HL-60/S4 (cell line): ENCODE measurements around the gene SNAPIN.
"Not testable (repeated sequence)": the region's sequence is repeated elsewhere in the genome, so short reads cannot be mapped to it uniquely, and the experiment has no call there.

Source experiments
- in situ Hi-C: fragments of 300-500 bp; cut with MboI; formaldehyde crosslinking; loops from 2 replicates; pipeline ENCODE4 v1.14.3; 2022; ENCODE audit warnings: low sequenced_read_pairs

The SNAPIN gene

GRCh38 chr1:153626904-153627714, 31.4 kb upstream of the SNAPIN start, which contains the start of gene S100A13:
S100A13 (minus strand) TSS chr1:153627505; CDS start chr1:153626472, 1,033 bp downstream.
- in situ Hi-C loops, result loop anchor here (10.0 kb wide), 1 partner anchor 52 kb away; no protein-coding TSS in a partner anchor

- in situ Hi-C loops, result loop anchor here (10.0 kb wide), 1 partner anchor 53 kb away; no protein-coding TSS in a partner anchor
These were observed 30.5 kb upstream of the SNAPIN start, which contains the start of gene S100A1 for GRCh38 chr1:153627715-153628626. S100A1 (plus strand) TSS chr1:153628434; CDS start chr1:153630522, 2,088 bp downstream.

DNA sequence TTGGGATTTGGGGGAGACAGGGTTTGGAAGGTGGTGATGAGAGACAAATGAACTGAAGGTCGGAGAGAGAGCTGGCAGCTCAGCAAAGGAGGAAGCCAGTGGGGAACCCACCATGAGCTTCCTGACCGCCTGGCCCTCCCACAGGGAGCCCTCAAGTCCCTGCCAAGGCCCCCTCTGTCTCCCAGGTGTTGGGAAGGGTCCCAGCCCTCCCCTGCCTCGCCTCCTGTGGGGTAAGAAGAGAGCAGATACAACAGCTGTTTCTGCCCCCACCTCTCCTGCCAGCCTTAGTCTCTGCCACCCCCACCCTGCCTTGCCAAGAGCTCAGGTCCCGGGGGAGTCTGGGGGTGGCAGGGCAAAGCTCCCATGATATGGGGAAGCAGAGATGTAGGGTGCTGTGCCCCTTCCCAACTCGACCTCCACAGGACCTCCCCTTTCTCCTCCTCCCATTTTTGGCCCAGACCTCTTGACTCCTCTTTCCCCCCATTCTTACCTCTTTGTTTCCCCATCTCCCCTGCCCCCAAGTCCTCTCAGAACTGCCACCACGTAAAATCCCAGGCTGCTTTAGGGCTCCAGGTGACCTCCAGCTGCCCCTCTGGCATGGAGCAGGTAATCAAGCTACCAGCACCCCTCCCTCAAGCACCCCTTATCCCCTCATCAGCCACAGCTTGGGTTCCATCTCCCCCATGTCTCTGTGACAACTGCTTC, 29.7 kb upstream of the SNAPIN start:
- in situ Hi-C loops, result loop anchor here (10.0 kb wide), 1 partner anchor 54 kb away; no protein-coding TSS in a partner anchor

GRCh38 chr1:153629343-153629665, 29.2 kb upstream of the SNAPIN start:
- in situ Hi-C loops, result loop anchor here (10.0 kb wide), 1 partner anchor 55 kb away; no protein-coding TSS in a partner anchor

GRCh38 chr1:153629971-153630370, 28.5 kb upstream of the SNAPIN start:
- in situ Hi-C loops, result loop anchor here (10.0 kb wide), 1 partner anchor 55 kb away; no protein-coding TSS in a partner anchor

DNA sequence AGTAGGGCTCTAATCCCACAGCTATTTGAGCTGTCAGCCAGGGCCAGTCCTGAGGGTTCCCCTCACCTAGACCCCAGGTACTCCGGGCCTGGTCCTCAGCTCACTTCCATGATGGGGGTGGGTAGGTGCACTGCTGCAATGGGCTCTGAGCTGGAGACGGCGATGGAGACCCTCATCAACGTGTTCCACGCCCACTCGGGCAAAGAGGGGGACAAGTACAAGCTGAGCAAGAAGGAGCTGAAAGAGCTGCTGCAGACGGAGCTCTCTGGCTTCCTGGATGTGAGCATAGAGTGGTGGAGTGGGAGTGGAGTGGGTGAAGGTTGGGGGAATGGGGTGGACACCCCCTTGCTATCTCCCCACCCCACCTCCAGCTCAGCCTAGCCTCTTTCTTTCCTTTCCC, 28.1 kb upstream of the SNAPIN start:
- in situ Hi-C loops, result no loop called here

DNA sequence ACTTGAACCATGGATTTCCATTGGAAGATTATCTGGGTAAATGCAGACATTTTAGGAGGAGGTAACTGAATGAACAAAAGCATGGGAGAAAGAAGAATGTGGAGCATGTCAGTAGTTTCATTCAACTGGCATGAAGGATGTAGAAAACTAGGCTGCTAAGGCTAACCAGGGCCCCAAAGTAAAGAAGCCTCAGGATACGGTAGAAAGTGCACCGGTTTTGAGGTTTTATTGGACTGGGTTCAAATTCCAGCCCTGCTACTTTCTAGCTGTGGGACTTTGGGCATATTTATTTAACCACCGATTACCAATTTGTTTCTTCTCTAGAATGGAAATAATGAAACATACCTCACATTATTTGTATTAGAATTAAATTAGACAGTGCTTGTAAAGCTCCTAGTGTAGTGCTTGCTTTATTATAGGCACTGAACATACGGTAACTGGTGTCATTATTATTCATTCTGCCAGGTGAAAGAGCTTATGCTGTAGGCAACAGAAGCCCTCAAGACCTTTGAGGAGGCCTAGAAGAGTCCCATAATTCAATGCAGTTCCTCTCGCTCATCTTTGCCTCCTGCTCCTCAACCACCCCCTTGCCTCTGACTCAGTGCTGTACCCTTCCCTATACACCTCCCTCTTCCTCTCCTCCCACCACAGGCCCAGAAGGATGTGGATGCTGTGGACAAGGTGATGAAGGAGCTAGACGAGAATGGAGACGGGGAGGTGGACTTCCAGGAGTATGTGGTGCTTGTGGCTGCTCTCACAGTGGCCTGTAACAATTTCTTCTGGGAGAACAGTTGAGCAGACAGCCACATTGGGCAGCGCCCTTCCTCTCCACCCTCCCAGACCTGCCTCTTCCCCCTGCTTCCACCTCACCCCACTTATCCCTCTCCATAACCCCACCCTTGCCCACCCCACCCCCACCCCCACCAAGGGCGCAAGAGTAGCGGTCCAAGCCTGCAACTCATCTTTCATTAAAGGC, 27.2 kb upstream of the SNAPIN start:
- in situ Hi-C loops, result no loop called here

DNA sequence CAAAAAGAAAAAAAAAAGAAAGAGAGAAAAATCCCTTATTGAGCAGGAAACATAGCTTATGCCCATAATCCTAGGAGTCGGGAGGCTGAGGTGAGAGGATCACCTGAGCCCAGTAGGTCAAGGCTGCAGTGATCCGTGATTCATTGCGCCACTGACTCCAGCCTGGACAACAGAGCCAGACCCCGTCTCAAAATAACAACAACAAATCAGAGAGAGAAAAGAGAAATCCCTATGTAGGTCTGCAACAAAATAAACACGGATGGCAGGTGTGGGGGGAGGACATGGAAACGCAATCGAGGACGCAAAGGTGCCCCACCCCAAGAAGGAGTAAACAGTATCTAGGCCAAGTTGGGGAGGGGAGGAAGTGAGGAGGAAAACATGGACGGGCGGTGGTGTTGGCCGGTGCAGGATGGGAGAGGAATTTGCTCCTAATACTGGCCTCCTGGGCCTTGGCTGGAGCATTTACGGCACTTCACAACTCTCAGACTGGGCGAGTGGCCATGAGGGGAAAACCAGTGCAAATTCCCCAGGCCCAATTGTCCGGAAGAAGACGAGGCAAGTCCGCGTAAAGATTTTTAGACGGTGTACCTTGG, 25.2 kb upstream of the SNAPIN start:
- in situ Hi-C loops, result no loop called here

GRCh38 chr1:153633754-153634665, 24.5 kb upstream of the SNAPIN start, which contains the start of gene CHTOP:
CHTOP (plus strand) TSS chr1:153634066; CDS start chr1:153636589, 2,523 bp downstream.
- in situ Hi-C loops, result no loop called here

DNA sequence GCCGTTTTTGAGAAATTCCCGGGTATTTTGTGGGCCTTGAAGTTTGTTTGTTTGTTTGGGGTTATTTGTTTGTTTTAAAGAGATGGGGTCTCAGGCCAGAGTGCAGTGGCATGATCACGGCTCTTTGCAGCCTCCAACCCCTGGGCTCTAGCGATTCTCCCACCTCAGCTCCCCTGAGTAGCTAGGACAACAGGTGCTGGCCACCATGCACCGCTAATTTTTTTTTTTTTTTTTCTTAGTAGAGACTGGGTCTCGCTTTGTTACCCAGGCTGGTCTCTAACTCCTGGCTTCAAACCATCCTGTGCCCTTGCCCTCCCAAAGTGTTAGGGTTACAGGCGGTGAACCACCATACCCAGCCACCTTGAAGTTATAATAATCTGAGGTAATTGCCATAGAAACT, 22.6 kb upstream of the SNAPIN start:
- in situ Hi-C loops, result no loop called here

- in situ Hi-C loops, result no loop called here
These were observed 22.2 kb upstream of the SNAPIN start for GRCh38 chr1:153636312-153636711.

GRCh38 chr1:153638261-153638660, 20.2 kb upstream of the SNAPIN start:
- in situ Hi-C loops, result no loop called here

- in situ Hi-C loops, result no loop called here
These were observed 19.2 kb upstream of the SNAPIN start for GRCh38 chr1:153639280-153639679.

GRCh38 chr1:153640213-153640612, 18.3 kb upstream of the SNAPIN start:
- in situ Hi-C loops, result not testable (repeated sequence)

- in situ Hi-C loops, result no loop called here
These were observed 17.6 kb upstream of the SNAPIN start for GRCh38 chr1:153640861-153641260.

DNA sequence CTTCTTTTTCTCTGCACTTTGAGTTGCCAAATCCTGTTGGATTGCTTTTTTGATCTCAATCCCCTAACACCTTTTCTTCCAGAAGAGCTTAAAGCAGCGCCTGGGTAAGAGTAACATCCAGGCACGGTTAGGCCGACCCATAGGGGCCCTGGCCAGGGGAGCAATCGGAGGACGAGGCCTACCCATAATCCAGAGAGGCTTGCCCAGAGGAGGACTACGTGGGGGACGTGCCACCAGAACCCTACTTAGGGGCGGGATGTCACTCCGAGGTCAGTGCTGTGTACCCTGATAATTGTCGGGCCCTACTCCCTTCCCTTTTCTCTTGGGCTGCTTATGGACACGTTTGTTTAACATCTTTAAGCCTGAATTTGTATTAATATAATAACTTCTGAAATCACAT, 16.3 kb upstream of the SNAPIN start:
- in situ Hi-C loops, result no loop called here

DNA sequence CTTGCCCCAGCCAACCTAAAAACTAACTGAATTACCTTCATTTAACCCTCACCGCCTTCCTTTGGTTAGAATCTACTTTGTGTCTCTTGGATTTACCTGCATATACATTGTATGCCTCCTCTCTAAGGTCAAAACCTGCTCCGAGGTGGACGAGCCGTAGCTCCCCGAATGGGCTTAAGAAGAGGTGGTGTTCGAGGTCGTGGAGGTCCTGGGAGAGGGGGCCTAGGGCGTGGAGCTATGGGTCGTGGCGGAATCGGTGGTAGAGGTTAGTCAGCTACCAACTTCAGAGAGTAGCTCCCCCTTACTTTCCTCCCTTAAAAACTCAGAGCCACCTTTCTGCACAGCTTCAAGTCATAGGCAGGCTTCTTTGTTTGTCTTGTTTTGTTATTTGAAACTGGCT, 15.4 kb upstream of the SNAPIN start:
- in situ Hi-C loops, result no loop called here

DNA sequence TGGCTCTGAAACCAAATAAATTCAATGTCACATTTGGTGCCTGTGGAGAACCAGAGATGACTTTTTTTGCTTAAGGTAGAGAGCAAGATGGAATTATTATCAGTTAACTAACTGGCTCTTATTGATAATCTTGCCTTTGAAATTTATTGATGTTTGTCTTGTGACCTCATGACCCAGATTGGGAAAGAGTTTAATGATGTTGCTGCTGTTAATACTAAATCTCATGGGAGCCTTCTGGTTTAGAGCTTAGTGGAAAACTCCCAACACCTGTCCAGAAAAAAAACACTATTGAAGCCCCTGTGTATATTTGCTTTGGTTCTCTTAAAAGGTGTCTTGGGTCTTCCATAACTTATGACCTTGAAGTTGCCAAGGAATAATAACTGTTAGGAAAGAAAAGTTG, 14.7 kb upstream of the SNAPIN start:
- in situ Hi-C loops, result no loop called here
